ENCODE data around the gene PAX4. TPM values are rescaled to one million over a fixed set of nuclear protein-coding genes. Genes with fewer than 3 reads are reported as not detected.

PAX4 gene
- polyA plus RNA-seq, 4 donors: not detected

DNA sequence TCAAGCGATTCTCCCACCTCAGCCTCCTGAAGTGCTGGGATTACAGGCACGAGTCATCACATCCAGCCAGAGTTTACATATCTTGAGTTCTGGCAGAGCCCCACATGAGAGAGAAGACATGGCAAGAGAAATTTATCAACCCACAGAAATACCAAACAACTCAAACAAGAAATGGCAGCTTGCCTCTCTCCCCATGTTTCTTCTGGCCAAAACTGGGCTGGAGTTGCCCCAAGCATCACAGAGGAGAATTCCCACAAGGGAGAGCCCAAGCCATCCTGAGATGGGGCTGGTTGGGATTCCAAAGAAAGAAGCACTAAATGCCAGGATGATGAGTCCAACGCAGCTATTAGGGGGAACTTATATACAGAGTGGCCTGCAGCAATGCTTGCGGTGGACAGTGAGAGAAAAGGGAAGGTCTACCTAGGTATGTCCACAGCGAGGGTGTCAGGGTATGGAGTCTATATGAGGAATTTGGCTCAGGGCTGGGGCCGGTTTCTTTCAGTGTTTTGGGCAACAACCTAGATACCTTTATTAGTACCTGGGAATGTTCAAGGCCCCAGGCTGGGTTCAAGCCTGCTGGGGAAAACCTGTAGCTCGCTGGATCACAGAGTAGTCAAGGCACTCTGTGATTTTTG, 14.5 kb upstream of the PAX4 start:
- no peak for DNase-seq (ENCODE audit: low read depth in 4 of 4, low spot score in 2 of 4)

DNA sequence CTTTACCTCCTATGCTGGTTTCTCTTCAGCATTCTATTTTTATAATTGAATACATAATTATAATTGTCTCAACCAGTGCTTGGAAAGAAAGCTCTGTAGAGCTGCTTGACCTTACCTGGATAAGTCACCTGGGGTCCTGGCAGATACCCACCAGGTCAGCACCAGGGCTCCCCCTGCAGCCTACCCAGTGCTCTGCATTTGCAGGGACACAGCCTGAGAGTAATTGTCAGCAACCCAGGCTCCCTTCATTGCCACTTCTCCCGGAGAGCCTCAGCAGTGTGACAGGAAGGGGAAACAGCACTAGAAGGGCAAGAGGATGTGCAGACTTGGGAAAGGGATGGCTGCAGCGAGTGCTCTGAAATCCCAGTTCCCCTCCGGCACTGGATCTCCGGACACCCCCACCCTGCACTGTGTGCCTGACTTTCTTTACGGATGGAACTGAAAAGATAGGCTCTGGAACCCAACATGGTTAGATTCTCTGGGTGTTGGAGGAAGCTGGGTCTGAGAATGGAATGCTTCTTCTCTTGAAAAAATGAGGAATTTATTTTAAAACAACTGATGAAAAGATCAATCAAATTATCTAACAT, 11.4 kb upstream of the PAX4 start:
- DNase-seq (ENCODE audit: low read depth in 4 of 4, low spot score in 2 of 4): no peak

DNA sequence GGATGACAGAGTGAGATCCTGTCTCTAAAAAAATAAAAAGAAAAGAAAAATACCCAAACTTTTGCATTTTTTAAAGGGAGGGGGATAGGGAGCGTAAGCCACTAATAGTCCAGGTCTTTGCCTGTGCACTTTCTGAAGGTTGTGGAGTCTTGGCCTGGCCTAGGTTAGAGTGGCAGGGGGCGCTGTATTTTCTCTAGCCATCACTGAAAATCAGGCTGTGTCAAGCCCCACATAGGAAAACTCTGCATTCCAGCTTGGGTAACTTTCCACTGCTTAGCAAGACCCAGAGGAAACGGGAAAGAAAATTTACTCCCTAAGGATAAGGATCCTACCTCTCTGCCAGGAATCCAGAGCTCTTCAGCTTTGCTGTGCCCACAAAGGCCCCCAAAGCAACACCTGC, 10.5 kb upstream of the PAX4 start:
- DNase-seq (ENCODE audit: low read depth in 4 of 4, low spot score in 2 of 4): no peak

DNA sequence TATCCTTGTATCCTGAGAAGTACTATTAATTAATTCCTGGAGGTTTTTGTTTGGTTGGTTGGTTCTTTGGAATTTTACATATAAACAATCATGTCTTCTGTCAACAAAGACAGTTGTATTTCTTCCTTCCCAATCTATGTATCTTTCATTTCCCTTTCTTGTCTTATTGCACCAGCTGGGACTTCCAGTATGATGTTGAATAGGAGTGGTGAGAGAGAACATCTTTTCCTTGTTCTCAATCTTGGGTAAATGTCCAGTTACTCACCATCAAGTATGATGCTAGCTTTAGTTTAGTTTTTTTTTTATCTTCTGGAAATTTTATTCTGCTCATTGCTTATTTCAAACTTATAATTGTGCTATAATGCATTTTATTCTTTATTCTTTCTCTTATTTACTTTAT, 7.4 kb upstream of the PAX4 start:
- DNase-seq (ENCODE audit: low read depth in 4 of 4, low spot score in 2 of 4): no peak

DNA sequence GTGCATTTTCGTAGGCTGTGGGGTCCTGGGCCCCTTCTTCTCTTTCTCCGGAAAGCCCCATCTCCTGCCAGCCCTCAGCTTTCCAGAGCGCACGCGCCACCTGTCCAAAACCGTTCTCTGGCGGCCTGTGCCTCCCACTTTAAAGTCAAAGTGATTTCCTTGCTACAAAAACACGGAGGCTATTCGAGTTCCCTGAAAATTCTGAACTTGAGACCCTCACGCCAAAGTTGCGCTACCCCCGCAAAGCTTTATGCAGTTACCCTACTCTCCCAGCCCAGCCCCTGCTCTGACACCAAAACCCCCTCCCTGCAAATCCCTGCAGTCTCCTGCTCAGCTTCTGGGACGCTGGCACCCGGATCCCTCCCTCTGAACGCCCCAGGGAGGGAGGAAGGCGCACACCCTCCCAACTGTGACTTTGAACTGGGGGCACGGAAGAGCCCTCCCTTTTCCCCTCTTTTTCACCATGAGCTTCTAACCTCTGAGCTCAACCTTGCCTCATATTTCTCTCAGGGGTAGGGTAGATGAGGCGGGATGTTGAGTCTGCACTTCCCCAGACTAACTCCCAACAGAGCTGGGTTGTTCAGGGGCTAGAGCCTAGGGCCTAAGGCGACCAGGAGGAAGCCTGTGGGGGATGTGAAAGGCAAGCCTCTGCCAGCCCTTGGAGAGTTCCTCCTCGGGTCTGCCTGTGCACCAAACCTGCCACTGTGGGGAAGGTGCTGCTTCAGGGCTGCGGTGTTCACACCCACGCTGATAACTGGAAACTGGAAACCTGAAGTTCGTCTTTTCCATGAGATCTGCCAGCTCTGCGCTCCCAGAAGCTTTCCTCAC, 2.7 kb upstream of the PAX4 start:
- peak in 1 of 4 donors; percentile 6 for DNase-seq (ENCODE audit: low read depth in 4 of 4, low spot score in 2 of 4)

DNA sequence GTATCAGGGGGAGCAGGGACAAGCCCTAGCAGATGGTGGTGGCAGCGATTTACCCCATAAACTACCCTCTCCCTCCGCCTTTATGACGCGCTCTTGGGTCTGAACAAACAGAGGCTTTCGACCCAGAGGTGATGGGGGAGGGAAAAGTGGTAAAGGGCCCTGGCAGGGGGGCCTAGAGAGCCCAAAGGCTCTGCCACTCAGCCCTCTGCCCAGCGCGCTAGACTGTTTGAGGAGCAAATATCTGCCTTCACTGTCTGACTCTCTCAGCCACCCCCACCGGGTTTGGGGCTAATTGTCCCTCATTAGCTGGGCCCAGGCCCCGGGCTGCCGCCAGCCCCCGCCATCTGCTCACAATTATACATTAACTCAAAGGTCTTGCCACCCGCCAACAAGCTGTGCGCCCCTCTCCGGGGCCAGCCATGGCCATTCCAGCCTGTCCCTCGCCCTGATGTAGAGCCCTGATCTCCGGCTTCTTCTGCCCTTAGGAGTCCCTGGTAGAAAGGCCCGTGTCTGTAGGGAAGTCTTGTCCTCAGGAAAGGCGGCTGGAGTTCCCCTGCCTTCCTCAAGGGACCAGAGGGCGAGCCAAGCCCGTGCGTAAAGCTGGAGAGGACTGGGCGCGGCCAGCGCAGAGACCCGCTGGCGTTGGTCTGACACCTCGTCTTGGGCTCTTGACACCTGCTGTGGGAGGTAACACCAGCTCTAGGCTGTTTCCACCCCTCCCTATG, 1.9 kb upstream of the PAX4 start:
- peak in 1 of 4 donors; percentile 13 for DNase-seq (ENCODE audit: low read depth in 4 of 4, low spot score in 2 of 4)

DNA sequence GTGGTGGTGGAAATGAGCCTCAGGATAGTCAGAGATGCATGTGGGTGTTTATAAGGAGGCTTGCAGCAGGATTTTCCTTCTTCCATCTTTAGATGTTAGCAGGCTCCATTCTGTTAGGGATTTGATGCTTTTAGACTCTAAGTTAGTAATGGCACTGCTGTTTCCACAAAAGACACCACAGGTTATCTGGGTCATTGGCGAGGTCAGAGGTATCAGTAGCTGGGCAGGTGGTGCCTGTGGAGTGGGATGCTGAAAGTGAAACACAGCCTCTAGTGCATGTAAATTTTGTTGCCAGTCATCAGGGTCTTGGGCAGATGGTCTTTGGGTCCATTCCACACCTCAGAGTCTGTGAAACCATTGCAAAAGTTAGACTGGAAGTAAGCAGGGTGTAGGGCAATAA, 833 bp upstream of the PAX4 start:
- no peak for DNase-seq (ENCODE audit: low read depth in 4 of 4, low spot score in 2 of 4)

DNA sequence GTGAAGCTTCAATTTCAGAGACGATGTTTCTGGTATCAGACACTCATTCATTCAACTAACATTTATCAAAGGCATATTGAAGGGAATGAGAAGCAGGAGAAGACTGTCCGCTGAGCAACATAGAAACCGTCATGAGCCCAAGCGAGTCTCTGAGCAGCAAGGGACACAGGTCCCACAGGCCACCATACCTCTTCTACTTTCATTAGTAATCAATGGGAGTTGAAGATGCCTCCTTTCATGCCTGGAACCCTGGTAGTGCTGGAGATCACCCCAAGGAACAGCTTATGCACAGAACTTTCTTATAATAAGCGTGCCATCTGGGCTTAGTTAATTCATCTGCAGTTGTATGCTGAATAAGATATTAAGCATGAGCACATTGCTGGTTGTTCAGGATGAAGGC, 1.2 kb downstream of the PAX4 start:
- no peak for DNase-seq (ENCODE audit: low read depth in 4 of 4, low spot score in 2 of 4)

DNA sequence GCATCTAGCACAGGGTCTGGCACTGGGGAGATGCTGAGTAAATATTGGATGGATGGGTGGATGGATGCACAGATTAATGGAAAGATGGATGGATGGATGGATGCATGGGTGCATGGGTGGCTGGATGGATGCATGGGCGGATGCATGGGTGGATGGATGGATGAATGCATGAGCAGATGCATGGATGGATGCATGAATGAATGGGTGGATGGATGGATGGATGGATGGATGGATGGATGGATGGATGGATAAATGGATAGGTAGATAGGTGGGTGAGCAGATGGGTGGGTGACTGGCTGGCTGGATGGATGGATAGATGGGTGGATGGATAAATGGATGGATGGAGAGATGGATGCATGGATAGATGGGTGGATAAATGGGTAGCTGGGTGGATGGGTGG, 5.7 kb downstream of the PAX4 start:
- no peak for DNase-seq (ENCODE audit: low read depth in 4 of 4, low spot score in 2 of 4)

DNA sequence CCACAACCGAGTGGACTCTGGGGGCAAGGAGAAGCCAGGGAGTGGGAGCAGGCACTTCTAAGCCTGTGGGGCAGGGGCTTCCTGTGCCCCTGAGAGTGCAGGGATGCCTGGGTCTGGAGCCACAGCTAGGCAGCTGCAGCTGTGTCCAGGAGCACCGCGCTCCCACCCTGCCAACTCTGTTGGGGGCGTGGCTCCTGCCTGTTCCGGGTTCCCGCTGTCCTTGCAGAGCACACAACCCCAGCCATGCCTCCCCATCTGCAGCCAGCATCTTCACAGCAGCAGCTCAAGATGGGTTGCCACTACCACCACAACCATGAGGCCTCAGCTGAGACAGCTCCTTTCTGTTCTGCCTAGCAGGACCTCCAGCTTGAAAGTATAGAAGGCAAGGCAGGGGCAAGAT, 8.6 kb downstream of the PAX4 start:
- no peak for DNase-seq (ENCODE audit: low read depth in 4 of 4, low spot score in 2 of 4)

DNA sequence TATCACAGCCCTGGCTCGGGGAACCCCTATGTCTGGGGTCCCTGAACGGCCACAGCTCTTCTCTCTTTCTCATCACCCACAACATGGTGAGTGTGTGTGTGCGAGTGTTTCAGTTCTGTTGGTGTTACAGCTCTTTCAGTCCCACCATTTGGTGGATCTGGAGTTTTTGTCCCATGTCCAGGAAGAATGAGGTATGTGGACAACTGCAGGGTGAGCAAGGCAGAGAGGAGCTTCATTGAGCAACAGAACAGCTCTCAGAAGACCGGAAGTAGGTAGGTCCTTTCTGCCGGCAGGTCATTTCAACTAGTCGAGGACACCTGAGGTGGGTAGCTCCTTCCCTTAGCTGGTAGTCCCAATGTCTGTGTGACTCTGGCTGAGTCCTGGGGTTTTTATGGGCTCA, 9.5 kb downstream of the PAX4 start:
- DNase-seq (ENCODE audit: low read depth in 4 of 4, low spot score in 2 of 4): no peak

DNA sequence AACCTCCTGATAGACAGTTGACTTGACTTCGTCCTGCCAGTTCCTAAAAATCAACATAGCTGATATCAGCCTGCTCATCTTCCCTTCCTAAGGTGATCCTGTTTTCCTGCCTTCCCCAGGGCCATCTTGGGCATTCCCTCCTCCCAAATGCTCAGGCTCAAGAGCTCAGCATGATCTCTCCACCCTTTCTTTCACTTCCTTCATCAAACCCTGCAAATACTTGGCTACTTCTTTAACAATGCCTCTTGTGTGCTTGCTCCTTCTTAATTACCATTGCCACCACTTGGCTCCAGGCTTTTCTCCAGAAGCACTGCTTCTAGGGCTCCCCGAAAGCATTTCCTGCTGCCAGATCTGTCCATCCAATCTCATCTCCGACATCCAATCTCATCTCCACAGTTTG, 17.1 kb downstream of the PAX4 start:
- no peak for DNase-seq (ENCODE audit: low read depth in 4 of 4, low spot score in 2 of 4)

DNA sequence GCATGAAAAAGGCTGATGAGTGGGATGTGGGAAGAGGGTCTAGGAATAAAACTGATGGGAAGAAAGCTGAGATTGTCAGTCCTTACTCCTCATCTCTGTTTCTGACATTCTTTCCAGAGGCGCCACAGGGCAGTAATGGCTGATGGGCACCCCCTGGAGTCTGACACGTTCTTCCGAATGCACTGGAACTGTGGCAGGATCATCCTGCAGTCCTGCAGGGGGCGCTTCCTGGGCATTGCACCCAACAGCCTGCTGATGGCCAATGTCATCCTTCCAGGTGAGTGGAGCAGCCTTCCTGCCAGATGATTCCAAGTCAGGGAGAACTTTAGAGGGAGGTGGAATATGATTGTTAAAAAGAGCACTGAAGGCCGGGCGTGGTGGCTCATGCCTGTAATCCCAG, 19.6 kb downstream of the PAX4 start:
- no peak for DNase-seq (ENCODE audit: low read depth in 4 of 4, low spot score in 2 of 4)

DNA sequence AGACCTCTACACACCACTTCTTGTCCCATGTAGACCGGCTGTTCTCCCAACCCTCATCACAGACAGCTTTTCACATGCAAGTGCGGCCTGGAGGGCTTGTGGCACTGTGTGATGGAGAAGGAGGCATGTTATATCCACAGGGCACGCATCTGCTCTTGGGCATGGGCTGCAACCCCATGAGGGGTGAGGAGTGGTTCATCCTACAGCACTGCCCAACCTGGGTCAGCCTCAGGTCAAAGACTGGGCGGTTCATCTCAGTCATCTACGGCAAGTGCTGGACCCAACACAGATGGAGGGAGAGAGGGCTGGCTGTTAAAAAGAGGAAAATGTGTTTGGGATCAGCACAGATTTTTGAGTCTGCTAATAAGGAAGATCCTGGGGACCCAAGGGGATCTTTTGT, 22.2 kb downstream of the PAX4 start:
- no peak for DNase-seq (ENCODE audit: low read depth in 4 of 4, low spot score in 2 of 4)

DNA sequence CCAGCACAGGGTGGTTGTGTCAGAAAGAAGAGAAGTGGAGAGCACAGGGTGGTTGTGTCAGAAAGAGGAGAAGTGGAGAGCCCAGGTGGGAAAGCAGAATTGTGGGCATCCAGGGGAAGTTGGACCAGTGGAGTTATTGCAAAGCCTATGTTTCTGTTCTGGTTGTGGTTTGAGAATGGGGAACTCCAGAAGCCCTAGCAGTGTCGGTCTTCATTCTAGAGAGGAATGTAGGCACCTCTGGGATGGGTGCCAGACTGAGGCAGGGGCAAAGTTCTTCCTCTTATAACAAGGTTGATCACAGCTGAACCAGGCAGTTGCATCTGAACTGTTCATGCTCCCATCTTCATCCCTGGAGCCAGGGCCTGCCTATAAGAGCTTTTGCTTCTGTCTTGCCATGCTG, 23.5 kb downstream of the PAX4 start:
- no peak for DNase-seq (ENCODE audit: low read depth in 4 of 4, low spot score in 2 of 4)

DNA sequence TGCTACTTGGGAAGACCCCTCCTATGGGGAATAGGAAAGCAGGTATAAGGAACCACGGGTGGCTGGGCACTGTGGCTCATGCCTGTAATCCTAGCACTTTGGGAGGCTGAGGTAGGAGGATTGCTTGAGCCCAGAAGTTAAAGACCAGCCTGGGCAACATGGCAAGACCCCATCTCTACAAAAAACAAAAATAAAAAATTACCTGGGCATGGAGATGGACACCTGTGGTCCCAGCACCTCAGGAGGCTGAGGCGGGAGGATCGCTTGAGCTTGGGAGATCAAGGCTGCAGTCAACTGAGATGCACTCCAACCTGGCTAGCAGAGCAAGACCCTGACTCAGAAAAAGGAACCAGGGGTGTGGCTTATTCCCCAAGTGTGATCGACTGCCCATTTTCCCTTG, 25.4 kb downstream of the PAX4 start:
- no peak for DNase-seq (ENCODE audit: low read depth in 4 of 4, low spot score in 2 of 4)

DNA sequence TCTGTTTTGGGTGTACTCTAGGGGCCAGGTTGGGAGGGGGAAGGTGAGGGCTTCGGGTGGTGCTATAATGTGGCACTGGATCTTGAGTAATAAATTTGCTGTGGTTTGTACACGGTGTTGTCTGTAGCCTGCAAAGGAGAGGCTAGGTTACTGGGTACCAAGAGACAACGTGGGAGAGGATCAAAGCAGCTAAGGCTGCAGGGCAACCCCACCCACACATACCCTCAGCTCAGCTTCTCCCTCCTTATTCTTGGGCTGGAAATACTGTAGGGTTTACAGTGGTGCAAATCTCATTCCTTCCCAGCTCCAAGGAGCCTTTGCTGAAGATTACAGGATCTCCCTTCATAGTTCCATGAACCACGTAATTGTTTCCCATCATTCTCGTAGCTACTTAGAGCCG, 26.4 kb downstream of the PAX4 start:
- DNase-seq (ENCODE audit: low read depth in 4 of 4, low spot score in 2 of 4): no peak

DNA sequence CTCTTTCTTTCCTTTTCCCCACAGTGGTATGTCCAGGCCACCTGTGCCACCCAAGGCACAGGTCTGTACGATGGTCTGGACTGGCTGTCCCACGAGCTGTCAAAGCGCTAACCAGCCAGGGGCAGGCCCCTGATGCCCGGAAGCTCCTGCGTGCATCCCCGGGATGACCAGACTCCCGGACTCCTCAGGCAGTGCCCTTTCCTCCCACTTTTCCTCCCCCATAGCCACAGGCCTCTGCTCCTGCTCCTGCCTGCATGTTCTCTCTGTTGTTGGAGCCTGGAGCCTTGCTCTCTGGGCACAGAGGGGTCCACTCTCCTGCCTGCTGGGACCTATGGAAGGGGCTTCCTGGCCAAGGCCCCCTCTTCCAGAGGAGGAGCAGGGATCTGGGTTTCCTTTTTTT, 26.8 kb downstream of the PAX4 start:
- no peak for DNase-seq (ENCODE audit: low read depth in 4 of 4, low spot score in 2 of 4)

DNA sequence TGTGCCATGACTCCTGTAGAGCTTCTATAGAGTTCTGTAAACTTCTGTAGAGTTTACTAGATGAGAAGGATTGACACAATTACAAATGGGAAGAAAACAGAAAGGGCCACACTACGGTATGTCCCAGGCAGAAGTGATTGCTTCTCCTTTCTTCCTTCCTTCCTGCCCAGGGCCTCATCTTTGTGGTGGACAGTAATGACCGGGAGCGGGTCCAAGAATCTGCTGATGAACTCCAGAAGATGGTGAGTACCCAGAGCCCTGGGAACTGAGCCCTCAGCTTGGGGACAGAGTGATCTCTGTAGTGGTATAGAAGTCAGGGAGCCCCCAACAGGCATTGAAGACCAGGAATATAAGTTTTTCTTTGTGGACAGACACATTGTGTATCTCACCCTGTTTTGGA, 28.0 kb downstream of the PAX4 start:
- DNase-seq (ENCODE audit: low read depth in 4 of 4, low spot score in 2 of 4): no peak

DNA sequence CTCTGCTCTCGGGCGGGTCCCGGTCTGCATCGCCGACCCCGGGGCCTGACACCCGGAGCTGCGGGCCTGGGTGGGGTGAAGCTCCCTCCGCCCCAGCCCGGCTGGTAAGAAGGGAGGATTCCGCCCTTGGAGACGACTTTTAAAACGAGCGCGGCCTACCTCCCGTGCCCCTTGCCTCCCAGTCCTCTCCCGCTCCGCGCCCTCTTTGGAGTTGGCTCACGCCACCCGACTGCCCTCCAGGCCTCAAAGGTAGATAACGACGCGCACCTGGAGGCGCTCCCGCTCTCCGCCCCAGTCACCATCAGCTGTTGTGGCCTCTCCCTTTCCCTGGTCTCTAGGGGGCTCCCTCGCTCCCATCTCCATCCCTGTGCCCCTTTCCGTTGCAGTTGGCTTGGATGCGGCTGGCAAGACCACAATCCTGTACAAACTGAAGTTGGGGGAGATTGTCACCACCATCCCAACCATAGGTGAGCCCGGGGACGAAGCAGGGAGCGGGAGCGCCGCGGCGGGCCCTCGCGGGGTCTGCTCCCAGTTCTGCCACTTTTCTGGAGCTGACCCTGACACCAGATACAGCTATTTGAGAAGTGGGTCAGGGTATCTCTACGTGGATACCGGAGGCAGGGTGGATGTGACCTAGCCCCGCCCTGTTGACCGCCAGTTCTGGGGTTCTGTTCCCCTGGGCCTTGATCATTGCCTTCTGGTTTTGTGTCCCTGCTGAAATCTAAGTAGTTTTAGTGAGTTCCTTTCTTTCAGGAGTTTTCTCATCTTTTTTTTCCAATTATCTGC, 29.1 kb downstream of the PAX4 start:
- peak in 3 of 4 donors; percentile 18 to 45 (median 29) for DNase-seq (ENCODE audit: low read depth in 4 of 4, low spot score in 2 of 4)
